Fibroblast of pulmonary artery (primary cell): ENCODE data around the gene RNF150.
A peak's percentile ranks its signal among the peaks of the same experiment; 100 is the strongest.
"Not testable (repeated sequence)": the region's sequence is repeated elsewhere in the genome, so short reads cannot be mapped to it uniquely, and the experiment has no call there.

Experiments used
- DNase-seq: peaks from one replicate; pipeline ENCODE4 v3.0.0-alpha.2; 2010; ENCODE audit warnings: low read depth
- H3K4me3 ChIP-seq: replicated peaks from 2 replicates; pipeline ENCODE4 v1.5.1; 2011; ENCODE audit warnings: low read depth, mild to moderate bottlenecking, control low read depth, low read length, moderate library complexity
- TF ChIP-seq, protein P1 (sequence below): IDR thresholded peaks from 2 replicates; pipeline ENCODE4 v1.5.1; 2011; ENCODE audit warnings: mild to moderate bottlenecking, control low read depth, low read length, inconsistent platforms; ENCODE audit errors: missing control alignments

Gene RNF150

DNA sequence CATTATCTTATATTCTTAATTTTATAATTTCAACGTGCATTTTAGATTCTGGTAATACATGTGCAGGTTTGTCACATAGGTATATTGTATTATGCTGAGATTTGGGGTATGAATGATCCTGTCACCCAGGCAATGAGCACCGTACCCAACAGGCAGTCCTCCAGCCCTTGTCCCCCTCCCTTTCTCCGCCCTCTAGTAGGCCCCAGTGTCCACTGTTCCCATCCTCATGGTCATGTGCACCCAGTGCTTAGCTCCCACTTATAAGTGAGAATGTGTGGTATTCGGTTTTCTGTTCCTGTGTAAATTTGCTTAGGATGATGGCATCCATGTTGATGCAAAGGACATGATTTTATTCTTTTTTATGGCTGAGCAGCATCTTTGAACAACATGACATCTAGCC lies 70.6 kb downstream of the RNF150 start:
- TF ChIP-seq, protein P1, sequence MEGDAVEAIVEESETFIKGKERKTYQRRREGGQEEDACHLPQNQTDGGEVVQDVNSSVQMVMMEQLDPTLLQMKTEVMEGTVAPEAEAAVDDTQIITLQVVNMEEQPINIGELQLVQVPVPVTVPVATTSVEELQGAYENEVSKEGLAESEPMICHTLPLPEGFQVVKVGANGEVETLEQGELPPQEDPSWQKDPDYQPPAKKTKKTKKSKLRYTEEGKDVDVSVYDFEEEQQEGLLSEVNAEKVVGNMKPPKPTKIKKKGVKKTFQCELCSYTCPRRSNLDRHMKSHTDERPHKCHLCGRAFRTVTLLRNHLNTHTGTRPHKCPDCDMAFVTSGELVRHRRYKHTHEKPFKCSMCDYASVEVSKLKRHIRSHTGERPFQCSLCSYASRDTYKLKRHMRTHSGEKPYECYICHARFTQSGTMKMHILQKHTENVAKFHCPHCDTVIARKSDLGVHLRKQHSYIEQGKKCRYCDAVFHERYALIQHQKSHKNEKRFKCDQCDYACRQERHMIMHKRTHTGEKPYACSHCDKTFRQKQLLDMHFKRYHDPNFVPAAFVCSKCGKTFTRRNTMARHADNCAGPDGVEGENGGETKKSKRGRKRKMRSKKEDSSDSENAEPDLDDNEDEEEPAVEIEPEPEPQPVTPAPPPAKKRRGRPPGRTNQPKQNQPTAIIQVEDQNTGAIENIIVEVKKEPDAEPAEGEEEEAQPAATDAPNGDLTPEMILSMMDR: no peak
- no peak overlapping the region for H3K4me3 ChIP-seq
- no peak for DNase-seq

GRCh38 chr4:141058591-141059512 lies 74.4 kb downstream of the RNF150 start:
- TF ChIP-seq, protein P1: no peak
- H3K4me3 ChIP-seq: no peak overlapping the region
- DNase-seq: peak; percentile 26

GRCh38 chr4:141057582-141057981 lies 75.7 kb downstream of the RNF150 start:
- TF ChIP-seq, protein P1: no peak
- no peak overlapping the region for H3K4me3 ChIP-seq
- no peak for DNase-seq

GRCh38 chr4:141056473-141056872 lies 76.8 kb downstream of the RNF150 start:
- no peak for DNase-seq
- TF ChIP-seq, protein P1: no peak
- no peak overlapping the region for H3K4me3 ChIP-seq

DNA sequence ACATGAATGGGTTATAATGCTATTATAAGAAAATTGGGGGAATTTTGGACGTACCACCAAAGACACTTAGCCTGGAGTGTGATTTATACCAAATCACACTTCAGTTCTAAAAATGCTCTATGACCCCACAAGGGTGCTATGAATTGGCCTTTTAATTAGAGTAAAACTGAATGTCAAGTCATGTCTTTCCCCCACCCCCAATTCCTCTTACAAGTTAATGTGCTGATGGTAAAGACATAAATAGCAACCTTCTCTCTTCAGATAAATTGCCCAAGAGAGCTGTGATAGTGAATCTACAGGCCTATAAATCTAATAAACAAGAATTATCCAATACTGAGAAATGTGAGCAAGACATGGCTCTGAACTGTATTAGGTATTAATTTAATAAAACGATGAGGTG lies 78.8 kb downstream of the RNF150 start:
- TF ChIP-seq, protein P1: no peak
- H3K4me3 ChIP-seq: no peak overlapping the region
- DNase-seq: no peak

- not testable (repeated sequence) for DNase-seq, H3K4me3 ChIP-seq
These were observed 82.3 kb downstream of the RNF150 start for GRCh38 chr4:141050999-141051398.

- no peak overlapping the region for H3K4me3 ChIP-seq
- peak; percentile 46 for DNase-seq
- TF ChIP-seq, protein P1: no peak
These were observed 85.9 kb downstream of the RNF150 start for GRCh38 chr4:141047228-141047884.
